K562 (cell line): ENCODE data around the gene ATP6V0D1. TPM values are rescaled to one million over a fixed set of nuclear protein-coding genes. Genes with fewer than 3 reads are reported as not detected.

ENCODE experiments used
- NFRKB ChIP-seq: fragments of 450-650 bp; IDR thresholded peaks from 2 replicates; pipeline ENCODE4 v1.6.1; 2016; ENCODE audit warnings: low read depth
- SMARCA4 ChIP-seq: fragments of 450-650 bp; IDR thresholded peaks from 2 replicates; pipeline ENCODE4 v1.6.1; 2016
- TAF7 ChIP-seq: fragments of 450-650 bp; IDR thresholded peaks from 2 replicates; pipeline ENCODE4 v1.6.1; 2016; ENCODE audit warnings: missing genetic modification characterization, missing compliant biosample characterization
- ZNF3 ChIP-seq: fragments of 250-450 bp; sonication (Bioruptor Pico); IDR thresholded peaks from 2 replicates; pipeline ENCODE4 v1.5.0; 2021; ENCODE audit warnings: mild to moderate bottlenecking, moderate library complexity
- polyA plus RNA-seq, 8 experiments: library from polyadenylated mRNA; depleted of rRNA in 4 of 8; stranded (reverse) in 5 of 8; unstranded in 3 of 8; fragments of >200 nt; fragmentation: Nextera tagmentation in 2 of 8; fragmentation: Illumina TruSeq in 1 of 8; extraction: Ambion mirVana in 2 of 8; extraction: Trizol in 1 of 8; gene quantifications; 2 replicates each; pipeline versions ENCODE4 v1.2.1 to v1.2.3, GENCODE V29; 2011 to 2014; ENCODE audit warnings: inconsistent platforms in 1 of 8, missing spikeins in 1 of 8
- total RNA-seq, 7 experiments: library from RNA; depleted of rRNA in 6 of 7; stranded (reverse); fragments of >200 nt in 6 of 7; fragmentation: Illumina TruSeq in 2 of 7; extraction: Trizol in 2 of 7; gene quantifications; 2 replicates each; pipeline versions ENCODE4 v1.2.1 to v1.2.3, GENCODE V29; 2011 to 2021; ENCODE audit warnings: low replicate concordance in 1 of 7
- TF ChIP-seq, protein P1 (sequence below): fragments of 250-450 bp; sonication (Bioruptor Pico); IDR thresholded peaks from 2 replicates; pipeline ENCODE4 v1.4.0; 2020
- TF ChIP-seq, protein P2 (sequence below): fragments of 250-450 bp; sonication (Bioruptor Pico); IDR thresholded peaks from 2 replicates; pipeline ENCODE4 v1.4.0; 2020
- TF ChIP-seq, protein P3 (sequence below), 2 experiments: fragments of 450-650 bp; IDR thresholded peaks; 2 replicates each; pipeline ENCODE4 v1.6.1; 2016; ENCODE audit warnings: mild to moderate bottlenecking in 2 of 2, borderline replicate concordance in 1 of 2, low read depth in 1 of 2, moderate library complexity in 1 of 2
- TF ChIP-seq, protein P4 (sequence below): fragments of 450-650 bp; IDR thresholded peaks from 2 replicates; pipeline ENCODE4 v1.6.1; 2017; ENCODE audit warnings: antibody characterized with exemption

The ATP6V0D1 gene
- total and polyA plus RNA-seq, 9 of the 15 experiments (the other 6 are each of a cell fraction or from before 2014, with no cell fraction given), result 23.2 to 69.7 (median 45.6) TPM

DNA sequence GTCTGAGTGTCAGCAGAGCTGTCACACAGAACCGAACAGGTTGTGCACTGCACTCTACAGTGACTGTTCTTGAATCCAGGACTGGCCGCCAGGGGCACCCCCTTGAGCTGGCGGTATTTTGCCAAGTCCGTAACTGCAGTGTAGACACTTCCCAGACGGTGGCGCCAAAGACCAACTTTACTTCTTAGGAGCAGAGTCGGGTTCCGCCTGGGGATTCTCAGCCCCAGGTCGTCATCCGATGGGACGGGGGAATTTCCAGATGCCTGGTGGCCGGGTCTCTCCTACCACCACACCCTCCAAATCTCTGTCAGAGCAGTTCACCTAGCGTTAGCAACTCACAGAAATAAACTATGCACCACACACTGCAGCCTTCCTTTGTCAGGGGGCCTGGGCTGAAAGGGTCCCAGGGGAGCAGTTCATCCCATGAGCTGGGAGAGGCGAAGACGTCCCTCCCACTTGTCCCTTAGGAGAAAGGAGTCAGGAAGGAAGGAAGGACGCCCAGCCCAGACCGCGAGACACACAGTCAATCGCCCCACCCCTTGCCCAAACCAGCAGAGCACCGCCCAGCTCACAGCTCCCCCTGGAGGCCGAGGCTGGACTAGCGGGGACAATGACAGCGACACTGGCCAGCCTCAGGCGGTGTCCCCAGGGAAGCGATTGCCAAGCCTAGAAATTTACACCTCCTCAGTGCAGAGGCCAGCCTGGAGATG, 40.3 kb upstream of the ATP6V0D1 start (continued):
- TF ChIP-seq, protein P1, sequence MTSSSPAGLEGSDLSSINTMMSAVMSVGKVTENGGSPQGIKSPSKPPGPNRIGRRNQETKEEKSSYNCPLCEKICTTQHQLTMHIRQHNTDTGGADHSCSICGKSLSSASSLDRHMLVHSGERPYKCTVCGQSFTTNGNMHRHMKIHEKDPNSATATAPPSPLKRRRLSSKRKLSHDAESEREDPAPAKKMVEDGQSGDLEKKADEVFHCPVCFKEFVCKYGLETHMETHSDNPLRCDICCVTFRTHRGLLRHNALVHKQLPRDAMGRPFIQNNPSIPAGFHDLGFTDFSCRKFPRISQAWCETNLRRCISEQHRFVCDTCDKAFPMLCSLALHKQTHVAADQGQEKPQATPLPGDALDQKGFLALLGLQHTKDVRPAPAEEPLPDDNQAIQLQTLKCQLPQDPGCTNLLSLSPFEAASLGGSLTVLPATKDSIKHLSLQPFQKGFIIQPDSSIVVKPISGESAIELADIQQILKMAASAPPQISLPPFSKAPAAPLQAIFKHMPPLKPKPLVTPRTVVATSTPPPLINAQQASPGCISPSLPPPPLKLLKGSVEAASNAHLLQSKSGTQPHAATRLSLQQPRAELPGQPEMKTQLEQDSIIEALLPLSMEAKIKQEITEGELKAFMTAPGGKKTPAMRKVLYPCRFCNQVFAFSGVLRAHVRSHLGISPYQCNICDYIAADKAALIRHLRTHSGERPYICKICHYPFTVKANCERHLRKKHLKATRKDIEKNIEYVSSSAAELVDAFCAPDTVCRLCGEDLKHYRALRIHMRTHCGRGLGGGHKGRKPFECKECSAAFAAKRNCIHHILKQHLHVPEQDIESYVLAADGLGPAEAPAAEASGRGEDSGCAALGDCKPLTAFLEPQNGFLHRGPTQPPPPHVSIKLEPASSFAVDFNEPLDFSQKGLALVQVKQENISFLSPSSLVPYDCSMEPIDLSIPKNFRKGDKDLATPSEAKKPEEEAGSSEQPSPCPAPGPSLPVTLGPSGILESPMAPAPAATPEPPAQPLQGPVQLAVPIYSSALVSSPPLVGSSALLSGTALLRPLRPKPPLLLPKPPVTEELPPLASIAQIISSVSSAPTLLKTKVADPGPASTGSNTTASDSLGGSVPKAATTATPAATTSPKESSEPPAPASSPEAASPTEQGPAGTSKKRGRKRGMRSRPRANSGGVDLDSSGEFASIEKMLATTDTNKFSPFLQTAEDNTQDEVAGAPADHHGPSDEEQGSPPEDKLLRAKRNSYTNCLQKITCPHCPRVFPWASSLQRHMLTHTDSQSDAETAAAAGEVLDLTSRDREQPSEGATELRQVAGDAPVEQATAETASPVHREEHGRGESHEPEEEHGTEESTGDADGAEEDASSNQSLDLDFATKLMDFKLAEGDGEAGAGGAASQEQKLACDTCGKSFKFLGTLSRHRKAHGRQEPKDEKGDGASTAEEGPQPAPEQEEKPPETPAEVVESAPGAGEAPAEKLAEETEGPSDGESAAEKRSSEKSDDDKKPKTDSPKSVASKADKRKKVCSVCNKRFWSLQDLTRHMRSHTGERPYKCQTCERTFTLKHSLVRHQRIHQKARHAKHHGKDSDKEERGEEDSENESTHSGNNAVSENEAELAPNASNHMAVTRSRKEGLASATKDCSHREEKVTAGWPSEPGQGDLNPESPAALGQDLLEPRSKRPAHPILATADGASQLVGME (CRISPR knock-in tag), result no peak
- TF ChIP-seq TAF7 (tag), result peak; percentile 38; the same call in 1 of the 2 replicates
- TF ChIP-seq, protein P2, sequence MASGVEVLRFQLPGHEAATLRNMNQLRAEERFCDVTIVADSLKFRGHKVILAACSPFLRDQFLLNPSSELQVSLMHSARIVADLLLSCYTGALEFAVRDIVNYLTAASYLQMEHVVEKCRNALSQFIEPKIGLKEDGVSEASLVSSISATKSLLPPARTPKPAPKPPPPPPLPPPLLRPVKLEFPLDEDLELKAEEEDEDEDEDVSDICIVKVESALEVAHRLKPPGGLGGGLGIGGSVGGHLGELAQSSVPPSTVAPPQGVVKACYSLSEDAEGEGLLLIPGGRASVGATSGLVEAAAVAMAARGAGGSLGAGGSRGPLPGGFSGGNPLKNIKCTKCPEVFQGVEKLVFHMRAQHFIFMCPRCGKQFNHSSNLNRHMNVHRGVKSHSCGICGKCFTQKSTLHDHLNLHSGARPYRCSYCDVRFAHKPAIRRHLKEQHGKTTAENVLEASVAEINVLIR (CRISPR knock-in tag), result no peak
- TF ChIP-seq SMARCA4, result peak; percentile 73; the same call in 1 of the 2 replicates
- no peak for TF ChIP-seq ZNF3 (CRISPR knock-in tag)
- TF ChIP-seq, protein P3, sequence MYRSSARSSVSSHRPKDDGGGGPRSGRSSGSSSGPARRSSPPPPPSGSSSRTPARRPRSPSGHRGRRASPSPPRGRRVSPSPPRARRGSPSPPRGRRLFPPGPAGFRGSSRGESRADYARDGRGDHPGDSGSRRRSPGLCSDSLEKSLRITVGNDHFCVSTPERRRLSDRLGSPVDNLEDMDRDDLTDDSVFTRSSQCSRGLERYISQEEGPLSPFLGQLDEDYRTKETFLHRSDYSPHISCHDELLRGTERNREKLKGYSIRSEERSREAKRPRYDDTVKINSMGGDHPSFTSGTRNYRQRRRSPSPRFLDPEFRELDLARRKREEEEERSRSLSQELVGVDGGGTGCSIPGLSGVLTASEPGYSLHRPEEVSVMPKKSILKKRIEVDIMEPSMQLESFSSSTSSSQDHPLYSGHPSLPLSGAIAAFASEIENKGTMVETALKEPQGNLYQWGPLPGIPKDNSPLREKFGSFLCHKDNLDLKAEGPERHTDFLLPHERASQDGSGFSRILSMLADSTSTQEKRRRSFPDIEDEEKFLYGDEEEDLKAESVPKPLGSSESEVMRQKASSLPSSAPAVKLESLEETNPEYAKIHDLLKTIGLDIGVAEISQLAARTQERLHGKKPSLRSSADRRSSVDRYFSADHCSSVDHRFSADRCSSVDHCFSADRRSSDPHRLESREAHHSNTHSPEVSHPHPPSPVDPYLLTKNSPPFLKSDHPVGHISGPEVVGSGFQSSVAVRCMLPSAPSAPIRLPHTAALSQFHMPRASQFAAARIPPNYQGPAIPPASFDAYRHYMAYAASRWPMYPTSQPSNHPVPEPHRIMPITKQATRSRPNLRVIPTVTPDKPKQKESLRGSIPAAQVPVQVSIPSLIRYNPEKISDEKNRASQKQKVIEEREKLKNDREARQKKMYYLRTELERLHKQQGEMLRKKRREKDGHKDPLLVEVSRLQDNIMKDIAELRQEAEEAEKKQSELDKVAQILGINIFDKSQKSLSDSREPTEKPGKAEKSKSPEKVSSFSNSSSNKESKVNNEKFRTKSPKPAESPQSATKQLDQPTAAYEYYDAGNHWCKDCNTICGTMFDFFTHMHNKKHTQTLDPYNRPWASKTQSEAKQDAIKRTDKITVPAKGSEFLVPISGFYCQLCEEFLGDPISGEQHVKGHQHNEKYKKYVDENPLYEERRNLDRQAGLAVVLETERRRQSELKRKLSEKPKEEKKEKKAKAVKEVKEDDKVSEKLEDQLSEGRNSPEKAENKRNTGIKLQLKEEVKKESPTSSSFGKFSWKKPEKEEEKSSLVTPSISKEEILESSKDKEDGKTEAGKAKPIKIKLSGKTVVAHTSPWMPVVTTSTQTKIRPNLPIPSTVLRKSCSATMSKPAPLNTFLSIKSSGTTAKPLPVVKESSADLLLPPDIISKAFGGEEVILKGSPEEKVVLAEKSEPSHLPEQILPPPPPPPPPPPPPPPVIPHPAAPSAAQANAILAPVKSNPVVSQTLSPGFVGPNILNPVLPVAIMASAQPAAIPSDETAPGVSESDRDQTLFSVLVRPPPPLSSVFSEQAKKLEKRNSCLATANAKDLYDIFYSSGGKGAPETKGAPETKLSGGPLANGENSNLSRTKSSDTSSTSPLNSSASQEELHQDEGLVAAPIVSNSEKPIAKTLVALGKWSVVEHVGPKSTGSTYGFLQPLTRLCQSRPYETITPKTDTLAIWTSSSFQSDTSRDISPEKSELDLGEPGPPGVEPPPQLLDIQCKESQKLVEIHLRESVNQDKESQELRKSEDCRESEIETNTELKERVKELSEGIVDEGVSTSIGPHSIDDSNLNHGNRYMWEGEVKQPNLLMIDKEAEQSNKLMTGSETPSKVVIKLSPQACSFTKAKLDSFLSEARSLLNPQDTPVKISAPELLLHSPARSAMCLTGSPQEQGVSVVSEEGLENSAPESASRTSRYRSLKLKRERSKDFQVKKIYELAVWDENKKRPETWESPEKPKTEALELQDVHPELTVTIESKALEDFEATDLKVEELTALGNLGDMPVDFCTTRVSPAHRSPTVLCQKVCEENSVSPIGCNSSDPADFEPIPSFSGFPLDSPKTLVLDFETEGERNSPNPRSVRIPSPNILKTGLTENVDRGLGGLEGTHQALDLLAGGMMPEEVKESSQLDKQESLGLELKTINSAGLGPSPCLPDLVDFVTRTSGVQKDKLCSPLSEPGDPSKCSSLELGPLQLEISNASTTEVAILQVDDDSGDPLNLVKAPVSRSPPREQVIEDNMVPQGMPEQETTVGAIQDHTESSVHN (IDR thresholded peaks at IDR 0.05; ENCODE audit: borderline replicate concordance in 1 of 2, low read depth in 1 of 2), result no peak
- TF ChIP-seq, protein P4, sequence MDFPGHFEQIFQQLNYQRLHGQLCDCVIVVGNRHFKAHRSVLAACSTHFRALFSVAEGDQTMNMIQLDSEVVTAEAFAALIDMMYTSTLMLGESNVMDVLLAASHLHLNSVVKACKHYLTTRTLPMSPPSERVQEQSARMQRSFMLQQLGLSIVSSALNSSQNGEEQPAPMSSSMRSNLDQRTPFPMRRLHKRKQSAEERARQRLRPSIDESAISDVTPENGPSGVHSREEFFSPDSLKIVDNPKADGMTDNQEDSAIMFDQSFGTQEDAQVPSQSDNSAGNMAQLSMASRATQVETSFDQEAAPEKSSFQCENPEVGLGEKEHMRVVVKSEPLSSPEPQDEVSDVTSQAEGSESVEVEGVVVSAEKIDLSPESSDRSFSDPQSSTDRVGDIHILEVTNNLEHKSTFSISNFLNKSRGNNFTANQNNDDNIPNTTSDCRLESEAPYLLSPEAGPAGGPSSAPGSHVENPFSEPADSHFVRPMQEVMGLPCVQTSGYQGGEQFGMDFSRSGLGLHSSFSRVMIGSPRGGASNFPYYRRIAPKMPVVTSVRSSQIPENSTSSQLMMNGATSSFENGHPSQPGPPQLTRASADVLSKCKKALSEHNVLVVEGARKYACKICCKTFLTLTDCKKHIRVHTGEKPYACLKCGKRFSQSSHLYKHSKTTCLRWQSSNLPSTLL, result no peak
- TF ChIP-seq NFRKB, result no peak
